GM13976 (cell line): Measurements from ENCODE around the gene ABLIM2.
"Not testable (repeated sequence)": the region's sequence is repeated elsewhere in the genome, so short reads cannot be mapped to it uniquely, and the experiment has no call there.

Experiments used
- DNase-seq: peaks from one replicate; pipeline ENCODE4 v3.0.0; 2012; ENCODE audit warnings: low spot score
- in situ Hi-C: fragments of 300-500 bp; cut with MboI; formaldehyde crosslinking; loops from one replicate; pipeline ENCODE4 v1.12.0; 2022; ENCODE audit warnings: low sequenced_read_pairs, mixed read lengths, inconsistent platforms; ENCODE audit not compliant: unreplicated experiment
- TF ChIP-seq, protein P1 (sequence below): IDR thresholded peaks from 2 replicates; pipeline ENCODE4 v1.5.1; 2012; ENCODE audit warnings: borderline replicate concordance, mild to moderate bottlenecking; ENCODE audit not compliant: insufficient read depth; ENCODE audit errors: extremely low read depth, missing control alignments, control extremely low read depth

The ABLIM2 gene

DNA sequence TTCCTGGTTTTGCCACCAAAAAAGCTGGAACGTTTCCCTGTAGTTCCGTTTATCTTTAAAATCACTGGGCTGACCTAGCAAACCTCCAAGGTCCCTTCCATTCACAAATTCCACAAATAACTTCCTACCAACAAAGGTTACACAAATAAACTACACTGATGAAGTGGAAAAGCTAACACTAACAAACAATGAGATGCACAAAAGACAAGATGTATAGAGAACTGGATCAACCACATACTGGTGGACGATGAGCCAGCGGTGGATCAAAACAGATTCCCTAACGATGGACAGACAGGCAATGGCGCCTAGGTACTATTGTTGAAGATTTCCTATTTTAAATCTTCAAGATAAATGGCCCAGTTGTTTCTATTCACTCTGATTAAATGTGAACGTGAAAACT lies 234.4 kb downstream of the ABLIM2 start:
- no peak for DNase-seq
- in situ Hi-C loops = no loop called here
- TF ChIP-seq, protein P1, sequence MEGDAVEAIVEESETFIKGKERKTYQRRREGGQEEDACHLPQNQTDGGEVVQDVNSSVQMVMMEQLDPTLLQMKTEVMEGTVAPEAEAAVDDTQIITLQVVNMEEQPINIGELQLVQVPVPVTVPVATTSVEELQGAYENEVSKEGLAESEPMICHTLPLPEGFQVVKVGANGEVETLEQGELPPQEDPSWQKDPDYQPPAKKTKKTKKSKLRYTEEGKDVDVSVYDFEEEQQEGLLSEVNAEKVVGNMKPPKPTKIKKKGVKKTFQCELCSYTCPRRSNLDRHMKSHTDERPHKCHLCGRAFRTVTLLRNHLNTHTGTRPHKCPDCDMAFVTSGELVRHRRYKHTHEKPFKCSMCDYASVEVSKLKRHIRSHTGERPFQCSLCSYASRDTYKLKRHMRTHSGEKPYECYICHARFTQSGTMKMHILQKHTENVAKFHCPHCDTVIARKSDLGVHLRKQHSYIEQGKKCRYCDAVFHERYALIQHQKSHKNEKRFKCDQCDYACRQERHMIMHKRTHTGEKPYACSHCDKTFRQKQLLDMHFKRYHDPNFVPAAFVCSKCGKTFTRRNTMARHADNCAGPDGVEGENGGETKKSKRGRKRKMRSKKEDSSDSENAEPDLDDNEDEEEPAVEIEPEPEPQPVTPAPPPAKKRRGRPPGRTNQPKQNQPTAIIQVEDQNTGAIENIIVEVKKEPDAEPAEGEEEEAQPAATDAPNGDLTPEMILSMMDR = no peak

DNA sequence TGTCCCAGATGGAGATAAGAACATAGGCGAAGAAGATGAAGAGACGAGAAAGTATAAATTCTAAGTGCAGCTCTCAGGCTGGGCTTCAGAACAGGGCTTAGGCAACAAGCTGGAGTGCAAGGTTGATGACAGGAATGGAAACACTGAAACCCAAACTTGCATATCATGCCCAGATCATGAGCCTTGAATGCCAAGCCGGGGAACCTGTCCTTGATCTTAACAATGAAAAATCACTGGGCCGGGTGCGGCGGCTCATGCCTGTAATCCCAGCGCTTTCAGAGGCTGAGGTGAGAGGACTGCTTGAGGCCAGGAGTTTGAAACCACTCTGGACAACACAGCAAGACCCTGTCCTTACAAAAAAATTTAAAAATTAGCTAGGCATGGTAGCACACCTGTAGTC lies 236.1 kb downstream of the ABLIM2 start:
- TF ChIP-seq, protein P1 = no peak
- in situ Hi-C loops = no loop called here
- DNase-seq = no peak

DNA sequence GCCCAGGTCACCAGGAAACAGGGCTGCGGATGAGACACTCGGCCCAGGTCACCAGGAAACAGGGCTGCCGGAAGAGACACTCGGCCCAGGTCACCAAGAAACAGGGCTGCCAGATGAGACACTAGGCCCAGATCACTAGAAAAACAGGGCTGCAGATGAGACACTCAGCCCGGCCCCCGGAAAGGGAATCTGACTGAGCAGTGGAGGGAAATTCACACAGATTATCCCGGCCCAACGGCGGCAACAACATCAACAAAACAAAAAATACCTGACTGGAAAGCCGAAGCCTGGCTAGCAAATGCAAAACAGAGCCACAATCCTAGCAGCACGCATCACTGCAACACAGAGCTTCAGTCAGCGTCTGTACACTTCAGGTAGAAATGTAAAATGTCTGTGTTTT lies 239.6 kb downstream of the ABLIM2 start:
- DNase-seq = no peak
- in situ Hi-C loops = no loop called here
- TF ChIP-seq, protein P1 = no peak

DNA sequence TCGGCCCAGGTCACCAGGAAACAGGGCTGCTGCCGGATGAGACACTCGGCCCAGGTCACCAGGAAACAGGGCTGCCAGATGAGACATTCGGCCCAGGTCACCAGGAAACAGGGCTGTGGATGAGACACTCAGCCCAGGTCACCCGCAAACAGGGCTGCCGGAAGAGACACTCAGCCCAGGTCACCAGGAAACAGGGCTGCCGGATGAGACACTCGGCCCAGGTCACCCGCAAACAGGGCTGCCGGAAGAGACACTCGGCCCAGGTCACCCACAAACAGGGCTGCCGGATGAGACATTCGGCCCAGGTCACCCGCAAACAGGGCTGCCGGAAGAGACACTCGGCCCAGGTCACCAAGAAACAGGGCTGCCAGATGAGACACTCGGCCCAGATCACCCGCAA lies 240.4 kb downstream of the ABLIM2 start:
- DNase-seq, in situ Hi-C loops: not testable (repeated sequence)

DNA sequence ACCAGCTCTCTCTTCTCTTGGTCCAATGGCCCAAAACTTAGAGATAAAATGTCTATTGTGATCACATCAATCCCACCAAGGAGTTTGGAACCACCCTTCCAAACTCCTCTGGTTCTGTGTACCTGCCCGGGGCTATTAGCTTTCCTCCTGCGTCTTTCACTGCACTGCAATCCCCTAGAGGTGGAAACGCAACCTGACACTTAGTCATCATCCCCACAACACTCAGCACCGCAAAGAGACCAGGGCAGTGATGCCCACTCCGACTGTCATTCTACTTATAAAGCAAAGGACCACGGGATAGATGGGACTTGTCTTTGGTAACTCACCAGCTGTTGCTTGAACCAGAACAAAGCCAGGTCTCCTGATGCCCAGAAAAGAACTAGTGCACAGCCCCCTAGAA lies 240.9 kb downstream of the ABLIM2 start:
- no peak for DNase-seq
- TF ChIP-seq, protein P1 = no peak

DNA sequence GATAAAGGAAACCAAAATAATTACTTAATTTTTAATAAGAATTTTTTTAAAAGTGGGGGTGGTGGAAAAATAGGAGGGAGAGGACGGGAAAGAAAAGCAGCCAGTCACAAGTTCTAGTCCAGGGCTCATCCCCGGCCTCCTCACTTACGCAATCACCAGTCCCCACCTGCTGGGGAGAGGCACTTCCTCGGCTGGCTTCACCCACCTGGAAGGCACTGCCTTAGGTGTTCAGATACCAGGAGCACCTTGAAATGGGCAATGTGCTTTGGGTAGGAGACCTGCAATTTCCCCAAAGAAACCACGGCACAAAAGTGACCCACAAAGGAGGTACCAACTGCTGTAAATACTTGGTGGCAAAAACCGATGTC lies 242.8 kb downstream of the ABLIM2 start:
- no peak for DNase-seq
- in situ Hi-C loops = no loop called here
- TF ChIP-seq, protein P1 = no peak

More for the DNA sequence above, 240.9 kb downstream of the ABLIM2 start:
- in situ Hi-C loops = no loop called here
